ENCODE measurements around the gene SDK2.

Gene SDK2

DNA sequence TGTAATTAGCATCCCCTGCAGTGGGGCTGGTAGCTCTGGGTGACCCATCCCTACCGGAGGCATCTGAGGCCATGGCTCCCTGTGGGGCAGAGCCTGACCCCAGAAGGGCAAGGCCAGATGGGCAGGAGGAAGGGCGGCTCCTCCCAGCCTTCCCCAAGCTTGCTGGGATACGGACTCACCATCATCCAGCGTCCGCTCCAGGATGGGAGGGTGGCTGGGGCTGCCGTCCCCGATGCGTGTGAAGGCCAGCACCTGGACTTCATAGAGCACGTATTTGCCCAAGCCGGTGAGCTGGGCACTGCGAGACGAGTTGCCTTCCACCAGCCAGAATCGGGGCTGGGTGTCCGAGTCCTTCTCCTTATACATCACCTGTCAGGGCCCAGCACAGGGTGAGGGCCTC is 250.9 kb downstream of the SDK2 start:
- H3K4me3 ChIP-seq (ENCODE audit: low read length), result no peak overlapping the region
- no peaks in the 10 kb centered on the region for H3K9me2 ChIP-seq (replicated peaks; ENCODE audit: control insufficient read depth, low read length)
- H4K20me1 ChIP-seq (ENCODE audit: control insufficient read depth, insufficient read depth, low read depth, low read length), result no peaks in the 10 kb centered on the region
- no peaks in the 10 kb centered on the region for H3F3A ChIP-seq (ENCODE audit: control insufficient read depth, insufficient read depth)
- no peak overlapping the region for H3K4me2 ChIP-seq (ENCODE audit: low read length)
- H3K27me3 ChIP-seq (ENCODE audit: control insufficient read depth, low read length), result no peaks in the 10 kb centered on the region
- H3K36me3 ChIP-seq (ENCODE audit: control insufficient read depth, low read length), result no peaks in the 10 kb centered on the region
- H3K79me2 ChIP-seq (ENCODE audit: control insufficient read depth, low read length), result no peaks in the 10 kb centered on the region
- H3K27ac ChIP-seq (ENCODE audit: low read depth, low read length), result no peak overlapping the region
- no peak for TF ChIP-seq EZH2phosphoT487 (IDR thresholded peaks at IDR 0.05; ENCODE audit: borderline replicate concordance, low read length)
- TF ChIP-seq, protein P1, sequence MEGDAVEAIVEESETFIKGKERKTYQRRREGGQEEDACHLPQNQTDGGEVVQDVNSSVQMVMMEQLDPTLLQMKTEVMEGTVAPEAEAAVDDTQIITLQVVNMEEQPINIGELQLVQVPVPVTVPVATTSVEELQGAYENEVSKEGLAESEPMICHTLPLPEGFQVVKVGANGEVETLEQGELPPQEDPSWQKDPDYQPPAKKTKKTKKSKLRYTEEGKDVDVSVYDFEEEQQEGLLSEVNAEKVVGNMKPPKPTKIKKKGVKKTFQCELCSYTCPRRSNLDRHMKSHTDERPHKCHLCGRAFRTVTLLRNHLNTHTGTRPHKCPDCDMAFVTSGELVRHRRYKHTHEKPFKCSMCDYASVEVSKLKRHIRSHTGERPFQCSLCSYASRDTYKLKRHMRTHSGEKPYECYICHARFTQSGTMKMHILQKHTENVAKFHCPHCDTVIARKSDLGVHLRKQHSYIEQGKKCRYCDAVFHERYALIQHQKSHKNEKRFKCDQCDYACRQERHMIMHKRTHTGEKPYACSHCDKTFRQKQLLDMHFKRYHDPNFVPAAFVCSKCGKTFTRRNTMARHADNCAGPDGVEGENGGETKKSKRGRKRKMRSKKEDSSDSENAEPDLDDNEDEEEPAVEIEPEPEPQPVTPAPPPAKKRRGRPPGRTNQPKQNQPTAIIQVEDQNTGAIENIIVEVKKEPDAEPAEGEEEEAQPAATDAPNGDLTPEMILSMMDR (IDR thresholded peaks at IDR 0.05; ENCODE audit: low read depth, low read length, poor library complexity, severe bottlenecking), result no peak
- H3K4me1 ChIP-seq (ENCODE audit: control insufficient read depth, low read length), result no peaks in the 10 kb centered on the region
- H3K9me3 ChIP-seq (ENCODE audit: control insufficient read depth, insufficient read depth, low read length), result no peaks in the 10 kb centered on the region

DNA sequence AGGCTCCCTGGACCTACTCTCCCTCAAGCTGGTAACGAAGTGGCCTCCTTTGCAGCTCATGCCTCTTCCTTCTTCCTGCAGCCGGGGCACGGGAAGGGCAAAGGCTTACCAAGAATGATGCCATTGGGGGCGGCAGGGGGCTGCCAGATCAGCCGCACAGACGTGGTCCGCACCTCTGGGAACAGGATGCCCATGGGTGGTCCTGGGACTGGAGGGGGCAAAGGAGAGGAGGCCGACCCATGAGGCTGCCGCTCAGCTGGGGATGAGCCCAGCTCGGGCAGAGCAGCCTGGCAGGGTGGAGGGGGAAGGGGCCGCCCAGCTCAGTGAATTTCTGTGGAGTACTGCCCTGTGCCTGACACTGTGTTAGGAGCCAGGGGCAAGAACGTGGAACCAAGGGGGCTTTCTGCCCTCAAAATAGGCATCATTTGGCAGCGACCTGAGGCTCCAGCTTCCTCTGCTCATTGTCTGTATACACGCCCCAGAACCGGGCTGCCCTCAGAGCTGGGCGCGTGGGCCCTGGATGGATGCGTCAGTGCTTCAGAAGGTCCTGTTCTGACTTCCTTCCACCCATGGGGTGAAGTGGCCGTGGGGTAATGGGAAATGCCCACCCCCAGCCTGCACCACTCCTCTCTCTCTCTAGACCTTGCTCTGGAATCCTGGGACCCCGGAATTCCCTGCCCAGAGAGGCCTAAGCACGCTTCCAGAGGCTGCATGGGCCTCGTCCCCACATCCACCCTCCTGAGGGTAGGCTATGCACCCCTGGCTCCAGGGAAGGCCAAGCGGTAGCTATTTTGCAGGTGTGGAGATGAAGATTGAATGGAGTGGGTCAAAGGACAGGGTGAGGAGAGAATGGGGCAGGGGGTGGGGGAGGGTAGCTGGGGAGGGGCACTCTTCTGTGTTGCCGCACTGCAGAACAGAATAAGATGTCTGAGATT is 252.6 kb downstream of the SDK2 start:
- Histone ChIP-seq H3F3A (ENCODE audit: control insufficient read depth, insufficient read depth) (no peaks in the 10 kb centered on the region), H3K79me2 (ENCODE audit: control insufficient read depth, low read length) (no peaks in the 10 kb centered on the region), H3K4me1 (ENCODE audit: control insufficient read depth, low read length) (no peaks in the 10 kb centered on the region), H3K4me2 (ENCODE audit: low read length) (no peak overlapping the region), H3K36me3 (ENCODE audit: control insufficient read depth, low read length) (no peaks in the 10 kb centered on the region), H3K27me3 (ENCODE audit: control insufficient read depth, low read length) (no peaks in the 10 kb centered on the region), H3K4me3 (ENCODE audit: low read length) (no peak overlapping the region), H4K20me1 (ENCODE audit: control insufficient read depth, insufficient read depth, low read depth, low read length) (no peaks in the 10 kb centered on the region), H3K27ac (ENCODE audit: low read depth, low read length) (no peak overlapping the region), H3K9me2 (replicated peaks; ENCODE audit: control insufficient read depth, low read length) (no peaks in the 10 kb centered on the region), H3K9me3 (ENCODE audit: control insufficient read depth, insufficient read depth, low read length) (no peaks in the 10 kb centered on the region)
- no peak for TF ChIP-seq EZH2phosphoT487 (IDR thresholded peaks at IDR 0.05; ENCODE audit: borderline replicate concordance, low read length)
- TF ChIP-seq, protein P1 (IDR thresholded peaks at IDR 0.05; ENCODE audit: low read depth, low read length, poor library complexity, severe bottlenecking), result no peak

DNA sequence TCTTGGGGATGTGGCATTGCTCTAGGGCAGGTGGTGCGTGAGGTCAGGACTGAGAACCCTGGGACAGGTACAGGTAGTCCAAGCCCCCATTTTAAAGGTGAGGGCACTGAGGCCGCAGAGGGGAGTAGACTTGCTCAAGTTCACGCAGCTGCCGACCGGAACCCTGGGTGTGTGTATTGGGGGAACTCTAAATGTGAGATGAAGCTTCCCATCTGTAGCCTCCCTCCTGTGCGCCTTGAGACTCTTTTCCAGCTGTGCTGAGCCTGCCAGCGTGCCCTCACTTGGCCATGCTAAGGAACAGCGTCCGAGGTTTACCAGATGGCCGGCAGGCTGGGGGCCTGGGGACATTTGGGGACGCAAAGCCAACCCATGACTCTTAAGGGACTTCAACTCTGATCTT is 253.4 kb downstream of the SDK2 start:
- H3K36me3 ChIP-seq (ENCODE audit: control insufficient read depth, low read length), result no peaks in the 10 kb centered on the region
- TF ChIP-seq EZH2phosphoT487 (IDR thresholded peaks at IDR 0.05; ENCODE audit: borderline replicate concordance, low read length), result no peak
- TF ChIP-seq, protein P1 (IDR thresholded peaks at IDR 0.05; ENCODE audit: low read depth, low read length, poor library complexity, severe bottlenecking), result no peak
- no peak overlapping the region for H3K27ac ChIP-seq (ENCODE audit: low read depth, low read length)
- H3K4me3 ChIP-seq (ENCODE audit: low read length), result no peak overlapping the region
- H3K9me2 ChIP-seq (replicated peaks; ENCODE audit: control insufficient read depth, low read length), result no peaks in the 10 kb centered on the region
- no peaks in the 10 kb centered on the region for H3F3A ChIP-seq (ENCODE audit: control insufficient read depth, insufficient read depth)
- H3K27me3 ChIP-seq (ENCODE audit: control insufficient read depth, low read length), result no peaks in the 10 kb centered on the region
- H3K4me2 ChIP-seq (ENCODE audit: low read length), result no peak overlapping the region
- H3K9me3 ChIP-seq (ENCODE audit: control insufficient read depth, insufficient read depth, low read length), result no peaks in the 10 kb centered on the region
- H4K20me1 ChIP-seq (ENCODE audit: control insufficient read depth, insufficient read depth, low read depth, low read length), result no peaks in the 10 kb centered on the region
- H3K4me1 ChIP-seq (ENCODE audit: control insufficient read depth, low read length), result no peaks in the 10 kb centered on the region
- no peaks in the 10 kb centered on the region for H3K79me2 ChIP-seq (ENCODE audit: control insufficient read depth, low read length)

All from DOHH2 (cell line).